Aorta (tissue), 5 donors: Measurements from ENCODE around the gene LYSMD1. TPM values are rescaled to one million over a fixed set of nuclear protein-coding genes. Genes with fewer than 3 reads are reported as not detected.

Source experiments
- ATAC-seq: fragments of 200-7000 bp; cut with Tn5 transposase; one replicate; pipeline ENCODE4 v1.9.1; 2022; ENCODE audit warnings: moderate library complexity; ENCODE audit not compliant: low FRiP score
- DNase-seq, 2 donors: peaks; one replicate each; pipeline ENCODE4 v3.0.0-alpha.2; 2020
- H3K27ac ChIP-seq, 2 donors: one replicate each; pipeline ENCODE4 v1.5.1; 2013; ENCODE audit warnings: low read length in 2 of 2, mild to moderate bottlenecking in 2 of 2, moderate library complexity in 2 of 2, control low read depth in 1 of 2, inconsistent platforms in 1 of 2, low read depth in 1 of 2
- H3K27me3 ChIP-seq, 2 donors: one replicate each; pipeline ENCODE4 v1.6.1; 2013; ENCODE audit warnings: control low read depth in 1 of 2, low read length in 1 of 2, mild to moderate bottlenecking in 1 of 2, moderate library complexity in 1 of 2; ENCODE audit not compliant: insufficient read depth in 2 of 2, control insufficient read depth in 1 of 2
- H3K36me3 ChIP-seq, 2 donors: one replicate each; pipeline ENCODE4 v1.6.1; 2013; ENCODE audit warnings: control low read depth in 1 of 2, low read length in 1 of 2, mild to moderate bottlenecking in 1 of 2; ENCODE audit not compliant: insufficient read depth in 2 of 2, control insufficient read depth in 1 of 2
- H3K4me1 ChIP-seq, 2 donors: one replicate each; pipeline ENCODE4 v1.6.1; 2013; ENCODE audit warnings: low read length in 2 of 2, control low read depth in 1 of 2, mild to moderate bottlenecking in 1 of 2, moderate library complexity in 1 of 2; ENCODE audit not compliant: insufficient read depth in 2 of 2, control insufficient read depth in 1 of 2
- H3K4me3 ChIP-seq, 2 donors: one replicate each; pipeline ENCODE4 v1.5.1; 2013; ENCODE audit warnings: low read length in 2 of 2, control low read depth in 1 of 2, mild to moderate bottlenecking in 1 of 2
- H3K9me3 ChIP-seq: one replicate; pipeline ENCODE4 v1.6.1; 2013; ENCODE audit warnings: mild to moderate bottlenecking, low read length; ENCODE audit not compliant: control insufficient read depth
- WGBS, 2 donors: extraction: QIAGEN DNeasy Blood & Tissue Kit; methylation state at CpG; one replicate each; pipeline ENCODE4 v1.1.7; 2013; 5-methylcytosine and 5-hydroxymethylcytosine counted together
- intact Hi-C, 2 donors: fragments of 100-400 bp; cut with DNase I; formaldehyde crosslinking; loops; one replicate each; pipeline versions ENCODE4 v1.14.2 to v1.15.0; 2022
- polyA plus RNA-seq, 2 donors: library from polyadenylated mRNA; stranded (reverse); fragments of 200-250 nt; gene quantifications; one replicate each; pipeline ENCODE4 v1.2.3, GENCODE V29; 2013
- total RNA-seq, 2 donors: library from RNA; stranded (reverse); fragmentation: NEBNext Ultra II Directional; extraction: Animal tissue kit (Norgen Biotek cat#: 25700); gene quantifications; one replicate each; pipeline ENCODE4 v1.2.1, GENCODE V29; 2021
- donor health status: healthy with polysubstance abuse.
- donor health status: Bipolar disorder and iron deficiency.
- donor health status: DM: no; HTN: no; CAD: no.
- donor health status: DM: no; HTN: no; CAD: no.
- donor health status: DM: yes; HTN: yes; CAD: no.

The LYSMD1 gene
- total and polyA plus RNA-seq, 4 donors, result 4.4 to 9.6 (median 7.4) TPM

- Histone ChIP-seq H3K27me3 (no peaks in the 10 kb centered on the region), H3K9me3 (no peaks in the 10 kb centered on the region), H3K27ac (peak overlapping the region; percentile 30 to 75), H3K4me3 (peak overlapping the region; percentile 49 to 60), H3K36me3 (peaks cover 0 to 1% of the 10 kb centered on the region in 2 donors), H3K4me1 (no peaks in the 10 kb centered on the region)
- DNase-seq (peak in 1 of 2 donors; percentile 55), ATAC-seq (peak; percentile 54)
- WGBS, 2 donors, result 5 to 7% methylated on average over 11 of the region's 11 CpGs
- intact Hi-C loops, result no loop called here
These were observed 896 bp downstream of the LYSMD1 start for GRCh38 chr1:151164732-151165280.

GRCh38 chr1:151159373-151159772 lies 6.3 kb downstream of the LYSMD1 start:
- Histone ChIP-seq H3K4me3 (no peak overlapping the region), H3K27ac (no peak overlapping the region), H3K36me3 (peaks cover 0 to 1% of the 10 kb centered on the region in 2 donors), H3K9me3 (no peaks in the 10 kb centered on the region), H3K4me1 (no peaks in the 10 kb centered on the region), H3K27me3 (no peaks in the 10 kb centered on the region)
- intact Hi-C loops, result loop anchor here in 1 of 2 donors (5.0 kb wide), 1 partner anchor 62 kb away; no protein-coding TSS in a partner anchor
- no peak for ATAC-seq
- DNase-seq, result peak in 1 of 2 donors; percentile 11

GRCh38 chr1:151158751-151159251 lies 6.9 kb downstream of the LYSMD1 start:
- Histone ChIP-seq H3K36me3 (peaks cover 0 to 1% of the 10 kb centered on the region in 2 donors), H3K27ac (no peak overlapping the region), H3K4me3 (no peak overlapping the region), H3K9me3 (no peaks in the 10 kb centered on the region), H3K4me1 (no peaks in the 10 kb centered on the region), H3K27me3 (no peaks in the 10 kb centered on the region)
- intact Hi-C loops, result loop anchor here in 1 of 2 donors (5.0 kb wide), 1 partner anchor 62 kb away; no protein-coding TSS in a partner anchor
- WGBS, 2 donors, result 87% methylated on average over 22 of the region's 22 CpGs
- ATAC-seq (no peak), DNase-seq (peak in 1 of 2 donors; percentile 70)

- DNase-seq (peak in 1 of 2 donors; percentile 21), ATAC-seq (no peak)
- Histone ChIP-seq H3K9me3 (no peaks in the 10 kb centered on the region), H3K36me3 (peaks cover 0 to 1% of the 10 kb centered on the region in 2 donors), H3K27ac (no peak overlapping the region), H3K4me1 (no peaks in the 10 kb centered on the region), H3K4me3 (no peak overlapping the region), H3K27me3 (no peaks in the 10 kb centered on the region)
- intact Hi-C loops, result loop anchor here in 1 of 2 donors (5.0 kb wide), 1 partner anchor 61 kb away; no protein-coding TSS in a partner anchor
- 81 to 82% methylated on average over 5 of the region's 5 CpGs for WGBS, 2 donors
These were observed 7.4 kb downstream of the LYSMD1 start for GRCh38 chr1:151158326-151158725.

GRCh38 chr1:151157067-151157531 lies 8.6 kb downstream of the LYSMD1 start:
- Histone ChIP-seq H3K36me3 (peaks cover 0 to 1% of the 10 kb centered on the region in 2 donors), H3K4me3 (no peak overlapping the region), H3K27ac (no peak overlapping the region), H3K4me1 (no peaks in the 10 kb centered on the region), H3K9me3 (no peaks in the 10 kb centered on the region), H3K27me3 (no peaks in the 10 kb centered on the region)
- intact Hi-C loops, result loop anchor here (2.0 to 5.0 kb wide), 3 partner anchors 58 to 132 kb away; no protein-coding TSS in a partner anchor
- DNase-seq (peak; percentile 50 to 58), ATAC-seq (no peak)
- WGBS, 2 donors, result 88 to 89% methylated on average over 6 of the region's 6 CpGs

GRCh38 chr1:151156515-151156819 lies 9.2 kb downstream of the LYSMD1 start, which contains the start of gene TNFAIP8L2:
TSS of gene TNFAIP8L2 (plus strand) at chr1:151156649. CDS start at chr1:151158698, 2,049 bp downstream.
- no peak within 1 kb of the TSS for H3K27ac ChIP-seq
- no peaks in the 10 kb centered on the region for H3K36me3 ChIP-seq
- no peaks in the 10 kb centered on the region for H3K4me1 ChIP-seq
- ATAC-seq (peak; percentile 55), DNase-seq (peak; percentile 76 to 84)
- H3K27me3 ChIP-seq, result no peaks in the 10 kb centered on the region
- H3K9me3 ChIP-seq, result no peaks in the 10 kb centered on the region
- intact Hi-C loops, result loop anchor here (2.0 to 5.0 kb wide), 3 partner anchors 58 to 132 kb away; no protein-coding TSS in a partner anchor
- WGBS, 2 donors, result 72 to 74% methylated on average over 4 of the region's 4 CpGs
- no peak within 1 kb of the TSS for H3K4me3 ChIP-seq

- Histone ChIP-seq H3K4me3 (no peak overlapping the region), H3K36me3 (no peaks in the 10 kb centered on the region), H3K4me1 (no peaks in the 10 kb centered on the region), H3K27ac (no peak overlapping the region), H3K9me3 (no peaks in the 10 kb centered on the region), H3K27me3 (no peaks in the 10 kb centered on the region)
- ATAC-seq (no peak), DNase-seq (no peak)
- intact Hi-C loops, result no loop called here
- WGBS, 2 donors, result 93 to 98% methylated on average over 2 of the region's 2 CpGs
These were observed 18.0 kb downstream of the LYSMD1 start for GRCh38 chr1:151147665-151148064.

- WGBS, 2 donors, result 9 to 14% methylated on average over 7 of the region's 7 CpGs
- Histone ChIP-seq H3K27ac (peak overlapping the region in 1 of 2 donors; percentile 18), H3K27me3 (no peaks in the 10 kb centered on the region), H3K4me1 (no peaks in the 10 kb centered on the region), H3K9me3 (no peaks in the 10 kb centered on the region), H3K36me3 (no peaks in the 10 kb centered on the region), H3K4me3 (peak overlapping the region; percentile 24 to 40)
- intact Hi-C loops, result no loop called here
- no peak for ATAC-seq
- no peak for DNase-seq
These were observed 18.6 kb downstream of the LYSMD1 start for GRCh38 chr1:151147132-151147503.
